ENCODE results near the gene B3GNT2. TPM values are rescaled to one million over a fixed set of nuclear protein-coding genes. Genes with fewer than 3 reads are reported as not detected.

B3GNT2 gene
- total and polyA plus RNA-seq, 12 donors, result 10.4 to 33.5 (median 17.0) TPM

DNA sequence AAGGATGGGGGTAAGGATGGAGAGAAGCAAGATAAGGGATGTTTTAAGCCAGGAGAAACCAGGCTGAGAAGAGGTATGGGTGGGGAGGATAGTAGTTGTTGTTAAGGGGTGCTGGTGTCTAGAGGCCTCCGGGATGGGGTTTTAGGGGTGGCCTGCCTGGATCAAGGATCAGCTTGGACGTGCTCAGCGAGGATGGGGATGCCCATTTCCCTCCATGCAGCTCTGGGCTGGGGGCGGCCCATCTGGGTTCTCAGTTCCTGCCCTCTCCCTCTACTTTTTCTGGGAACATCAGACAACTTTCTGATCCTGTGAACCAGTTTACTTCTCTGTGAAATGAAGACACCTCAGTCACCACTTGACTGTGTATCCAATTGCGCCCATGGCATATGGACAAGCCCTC is 10.1 kb downstream of the B3GNT2 start:
- 95 to 97% methylated on average over 5 of the region's 5 CpGs for WGBS, 2 donors
- ATAC-seq (no peak), DNase-seq (no peak)
- no peak overlapping the region for H3K4me3 ChIP-seq
- no peaks in the 10 kb centered on the region for H3K27me3 ChIP-seq
- intact Hi-C loops (cut with DNase I), result loop anchor here in 1 of 10 donors (10.0 kb wide), 1 partner anchor 89 kb away; no protein-coding TSS in a partner anchor
- H3K36me3 ChIP-seq, result peaks cover 0 to 10% (median 0%) of the 10 kb centered on the region in 9 donors
- H3K9me3 ChIP-seq, result no peaks in the 10 kb centered on the region
- no peak overlapping the region for H3K27ac ChIP-seq
- TF ChIP-seq, protein P1, sequence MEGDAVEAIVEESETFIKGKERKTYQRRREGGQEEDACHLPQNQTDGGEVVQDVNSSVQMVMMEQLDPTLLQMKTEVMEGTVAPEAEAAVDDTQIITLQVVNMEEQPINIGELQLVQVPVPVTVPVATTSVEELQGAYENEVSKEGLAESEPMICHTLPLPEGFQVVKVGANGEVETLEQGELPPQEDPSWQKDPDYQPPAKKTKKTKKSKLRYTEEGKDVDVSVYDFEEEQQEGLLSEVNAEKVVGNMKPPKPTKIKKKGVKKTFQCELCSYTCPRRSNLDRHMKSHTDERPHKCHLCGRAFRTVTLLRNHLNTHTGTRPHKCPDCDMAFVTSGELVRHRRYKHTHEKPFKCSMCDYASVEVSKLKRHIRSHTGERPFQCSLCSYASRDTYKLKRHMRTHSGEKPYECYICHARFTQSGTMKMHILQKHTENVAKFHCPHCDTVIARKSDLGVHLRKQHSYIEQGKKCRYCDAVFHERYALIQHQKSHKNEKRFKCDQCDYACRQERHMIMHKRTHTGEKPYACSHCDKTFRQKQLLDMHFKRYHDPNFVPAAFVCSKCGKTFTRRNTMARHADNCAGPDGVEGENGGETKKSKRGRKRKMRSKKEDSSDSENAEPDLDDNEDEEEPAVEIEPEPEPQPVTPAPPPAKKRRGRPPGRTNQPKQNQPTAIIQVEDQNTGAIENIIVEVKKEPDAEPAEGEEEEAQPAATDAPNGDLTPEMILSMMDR (IDR thresholded peaks at IDR 0.05), result no peak
- peaks cover 4 to 98% (median 66%) of the 10 kb centered on the region in 9 donors for H3K4me1 ChIP-seq

DNA sequence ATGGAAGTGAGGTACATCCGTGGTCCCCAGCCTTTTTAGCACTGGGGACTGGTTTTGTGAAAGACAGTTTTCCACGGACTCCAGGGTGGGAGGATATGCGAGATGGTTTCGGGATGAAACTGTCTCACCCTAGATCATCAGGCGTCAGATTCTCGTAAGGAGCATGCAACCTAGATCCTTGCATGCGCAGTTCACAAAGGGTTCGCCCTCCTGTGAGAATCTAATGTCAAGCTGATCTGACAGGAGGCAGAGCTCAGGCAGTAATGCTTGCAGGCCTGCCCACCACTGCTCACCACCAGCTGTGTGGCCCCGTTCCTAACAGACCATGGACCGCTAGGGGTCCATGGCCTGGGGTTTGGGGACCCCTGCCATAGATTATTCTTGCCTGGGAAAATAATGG is 11.6 kb downstream of the B3GNT2 start:
- Histone ChIP-seq H3K9me3 (peaks cover 0 to 9% (median 0%) of the 10 kb centered on the region in 11 donors), H3K36me3 (peaks cover 0 to 10% (median 0%) of the 10 kb centered on the region in 9 donors), H3K4me3 (no peak overlapping the region), H3K4me1 (peaks cover 0 to 83% (median 51%) of the 10 kb centered on the region in 9 donors), H3K27me3 (no peaks in the 10 kb centered on the region), H3K27ac (peak overlapping the region in 4 of 10 donors; percentile 5 to 58 (median 30))
- TF ChIP-seq, protein P1 (IDR thresholded peaks at IDR 0.05), result no peak
- 90 to 91% methylated on average over 10 of the region's 10 CpGs for WGBS, 2 donors
- DNase-seq (no peak), ATAC-seq (no peak)
- intact Hi-C loops (cut with DNase I), result loop anchor here in 1 of 10 donors (10.0 kb wide), 1 partner anchor 87 kb away; no protein-coding TSS in a partner anchor

- 54 to 62% methylated on average over 4 of the region's 4 CpGs for WGBS, 2 donors
- TF ChIP-seq, protein P1 (IDR thresholded peaks at IDR 0.05), result no peak
- Histone ChIP-seq H3K27ac (peak overlapping the region in 7 of 10 donors; percentile 1 to 58 (median 36)), H3K4me3 (no peak overlapping the region), H3K4me1 (peaks cover 0 to 80% (median 53%) of the 10 kb centered on the region in 9 donors), H3K27me3 (no peaks in the 10 kb centered on the region), H3K9me3 (peaks cover 0 to 9% (median 0%) of the 10 kb centered on the region in 11 donors), H3K36me3 (peaks cover 0 to 10% (median 0%) of the 10 kb centered on the region in 9 donors)
- DNase-seq (no peak), ATAC-seq (no peak)
- intact Hi-C loops (cut with DNase I), result loop anchor here in 1 of 10 donors (10.0 kb wide), 1 partner anchor 87 kb away; no protein-coding TSS in a partner anchor
These were observed 12.3 kb downstream of the B3GNT2 start for GRCh38 chr2:62208074-62208757.

- Histone ChIP-seq H3K36me3 (peaks cover 0 to 10% (median 0%) of the 10 kb centered on the region in 9 donors), H3K27me3 (no peaks in the 10 kb centered on the region), H3K4me3 (no peak overlapping the region), H3K9me3 (peaks cover 0 to 9% (median 0%) of the 10 kb centered on the region in 11 donors), H3K4me1 (peaks cover 0 to 80% (median 50%) of the 10 kb centered on the region in 9 donors), H3K27ac (peak overlapping the region in 6 of 10 donors; percentile 1 to 58 (median 44))
- DNase-seq (no peak), ATAC-seq (peak in 2 of 8 donors; percentile 6 to 29)
- TF ChIP-seq, protein P1 (IDR thresholded peaks at IDR 0.05), result no peak
- WGBS, 2 donors, result 80 to 84% methylated on average over 5 of the region's 5 CpGs
- intact Hi-C loops (cut with DNase I), result loop anchor here in 1 of 10 donors (10.0 kb wide), 1 partner anchor 86 kb away; no protein-coding TSS in a partner anchor
These were observed 12.8 kb downstream of the B3GNT2 start for GRCh38 chr2:62208758-62209114.

All from heart right ventricle (tissue), 16 donors.